ENCODE measurements around the gene MYBPHL.

The MYBPHL gene

DNA sequence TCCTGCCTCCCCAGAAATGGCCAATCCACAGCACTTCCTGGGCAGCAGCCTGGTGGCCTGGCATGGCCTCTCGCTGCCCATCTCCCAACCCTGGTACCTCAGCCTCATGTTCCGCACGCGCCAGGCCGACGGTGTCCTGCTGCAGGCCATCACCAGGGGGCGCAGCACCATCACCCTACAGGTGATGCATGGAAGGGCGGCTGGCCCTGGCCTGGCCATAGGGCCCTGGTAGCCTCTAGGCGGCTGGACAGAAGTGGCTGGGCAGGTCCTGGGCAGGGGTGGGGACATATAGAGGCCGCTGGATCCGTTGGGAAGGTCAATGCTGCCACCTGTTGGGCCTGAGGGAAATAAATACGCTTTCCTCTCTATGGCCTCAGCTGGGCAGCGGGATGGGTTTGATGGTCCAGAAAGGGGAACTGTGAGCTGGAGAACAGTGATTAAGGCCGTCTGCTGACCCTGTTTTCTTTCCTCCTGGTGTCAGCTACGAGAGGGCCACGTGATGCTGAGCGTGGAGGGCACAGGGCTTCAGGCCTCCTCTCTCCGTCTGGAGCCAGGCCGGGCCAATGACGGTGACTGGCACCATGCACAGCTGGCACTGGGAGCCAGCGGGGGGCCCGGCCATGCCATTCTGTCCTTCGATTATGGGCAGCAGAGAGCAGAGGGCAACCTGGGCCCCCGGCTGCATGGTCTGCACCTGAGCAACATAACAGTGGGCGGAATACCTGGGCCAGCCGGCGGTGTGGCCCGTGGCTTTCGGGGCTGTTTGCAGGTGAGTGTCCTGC, 43.0 kb downstream of the MYBPHL start:
- DNase-seq (ENCODE audit: low read depth), result peak; percentile 67

GRCh38 chr1:109263234-109263596, 43.6 kb downstream of the MYBPHL start:
- DNase-seq (ENCODE audit: low read depth), result no peak

DNA sequence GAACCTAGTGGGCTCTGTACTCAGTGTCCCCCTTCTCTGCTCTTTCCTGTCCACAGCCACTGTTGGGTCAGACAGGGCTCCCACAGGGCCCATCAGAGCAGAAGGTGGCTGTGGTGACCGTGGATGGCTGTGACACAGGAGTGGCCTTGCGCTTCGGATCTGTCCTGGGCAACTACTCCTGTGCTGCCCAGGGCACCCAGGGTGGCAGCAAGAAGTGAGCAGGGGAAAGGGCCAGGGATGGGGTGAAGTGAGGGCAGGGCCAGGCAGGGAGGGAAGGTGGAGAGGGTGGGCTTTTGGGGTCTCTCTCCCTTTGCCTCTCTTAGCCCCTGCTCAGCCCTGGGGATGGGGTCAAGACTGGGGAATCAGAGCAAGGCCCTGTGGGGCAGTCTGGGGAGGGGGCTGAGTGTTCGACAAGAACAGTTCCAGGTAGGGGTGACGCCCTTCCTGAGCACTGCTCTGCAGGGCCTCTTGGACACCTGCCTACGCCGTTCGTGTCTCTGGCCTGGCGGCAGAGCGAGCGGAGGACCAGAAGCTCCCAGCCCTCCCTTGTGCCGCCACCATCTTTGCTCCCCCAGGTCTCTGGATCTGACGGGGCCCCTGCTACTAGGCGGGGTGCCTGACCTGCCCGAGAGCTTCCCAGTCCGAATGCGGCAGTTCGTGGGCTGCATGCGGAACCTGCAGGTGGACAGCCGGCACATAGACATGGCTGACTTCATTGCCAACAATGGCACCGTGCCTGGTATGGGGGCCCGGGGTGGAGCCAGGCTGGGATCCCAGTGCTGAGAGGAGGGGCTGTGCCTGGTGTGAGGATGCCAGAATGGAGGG, 44.4 kb downstream of the MYBPHL start:
- no peak for DNase-seq (ENCODE audit: low read depth)

GRCh38 chr1:109261578-109261977, 45.2 kb downstream of the MYBPHL start:
- DNase-seq (ENCODE audit: low read depth), result no peak

DNA sequence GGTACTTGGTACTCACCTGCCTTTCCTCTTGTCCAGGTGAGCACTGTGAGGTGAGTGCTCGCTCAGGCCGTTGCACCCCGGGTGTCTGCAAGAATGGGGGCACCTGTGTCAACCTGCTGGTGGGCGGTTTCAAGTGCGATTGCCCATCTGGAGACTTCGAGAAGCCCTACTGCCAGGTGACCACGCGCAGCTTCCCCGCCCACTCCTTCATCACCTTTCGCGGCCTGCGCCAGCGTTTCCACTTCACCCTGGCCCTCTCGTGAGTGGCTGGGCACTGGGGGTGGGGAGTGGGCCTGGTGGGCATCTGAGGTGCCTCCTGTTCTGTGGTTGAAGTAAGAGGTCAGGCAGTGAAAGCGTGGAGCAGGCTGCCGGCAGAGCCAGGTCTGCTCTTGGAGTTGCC, 45.8 kb downstream of the MYBPHL start:
- no peak for DNase-seq (ENCODE audit: low read depth)

DNA sequence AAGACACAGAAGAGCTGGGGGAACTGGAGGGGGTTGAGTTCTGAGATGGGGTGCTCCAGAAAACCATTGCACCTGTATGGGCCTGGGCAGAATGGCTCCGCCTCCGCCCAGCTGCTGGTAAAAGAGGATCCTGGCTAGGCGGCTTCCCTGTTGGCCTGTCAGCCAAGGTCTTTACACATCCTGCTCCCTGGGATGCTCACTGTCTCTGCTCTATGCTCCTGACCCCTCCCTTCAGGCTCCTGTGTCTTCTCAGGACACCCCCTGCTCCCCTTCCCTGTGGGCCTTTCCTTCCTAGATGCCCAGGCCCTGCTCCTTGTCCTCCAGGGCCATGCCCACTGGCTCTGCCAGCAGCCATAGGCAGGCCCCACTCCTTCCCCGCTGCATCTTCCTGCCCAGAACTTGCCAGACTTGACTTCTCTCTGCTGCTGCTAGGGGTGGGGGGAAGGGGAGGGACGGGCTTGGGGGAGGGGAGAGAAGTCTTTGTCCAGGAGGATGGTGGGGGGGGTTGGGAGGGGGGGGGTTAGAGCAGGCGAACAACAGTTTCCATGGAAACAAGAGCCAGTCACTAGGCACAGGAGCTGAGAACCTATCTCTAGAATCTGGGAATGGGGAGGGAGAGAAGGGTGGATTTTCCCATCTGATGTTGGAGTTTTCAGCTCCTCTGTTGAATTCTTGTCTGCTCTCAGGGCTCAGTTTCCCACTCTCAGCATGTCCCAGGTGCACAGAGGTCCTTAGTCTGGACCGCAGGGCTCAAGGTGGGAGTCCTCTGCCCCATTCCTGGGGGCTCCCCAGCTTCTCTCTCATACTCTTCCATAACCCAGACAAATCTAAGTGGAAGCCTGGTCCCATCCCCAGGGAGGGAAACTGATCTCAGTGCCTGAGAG, 46.9 kb downstream of the MYBPHL start:
- no peak for DNase-seq (ENCODE audit: low read depth)

- no peak for DNase-seq (ENCODE audit: low read depth)
Observed at GRCh38 chr1:109258481-109259466, 48.0 kb downstream of the MYBPHL start.

DNA sequence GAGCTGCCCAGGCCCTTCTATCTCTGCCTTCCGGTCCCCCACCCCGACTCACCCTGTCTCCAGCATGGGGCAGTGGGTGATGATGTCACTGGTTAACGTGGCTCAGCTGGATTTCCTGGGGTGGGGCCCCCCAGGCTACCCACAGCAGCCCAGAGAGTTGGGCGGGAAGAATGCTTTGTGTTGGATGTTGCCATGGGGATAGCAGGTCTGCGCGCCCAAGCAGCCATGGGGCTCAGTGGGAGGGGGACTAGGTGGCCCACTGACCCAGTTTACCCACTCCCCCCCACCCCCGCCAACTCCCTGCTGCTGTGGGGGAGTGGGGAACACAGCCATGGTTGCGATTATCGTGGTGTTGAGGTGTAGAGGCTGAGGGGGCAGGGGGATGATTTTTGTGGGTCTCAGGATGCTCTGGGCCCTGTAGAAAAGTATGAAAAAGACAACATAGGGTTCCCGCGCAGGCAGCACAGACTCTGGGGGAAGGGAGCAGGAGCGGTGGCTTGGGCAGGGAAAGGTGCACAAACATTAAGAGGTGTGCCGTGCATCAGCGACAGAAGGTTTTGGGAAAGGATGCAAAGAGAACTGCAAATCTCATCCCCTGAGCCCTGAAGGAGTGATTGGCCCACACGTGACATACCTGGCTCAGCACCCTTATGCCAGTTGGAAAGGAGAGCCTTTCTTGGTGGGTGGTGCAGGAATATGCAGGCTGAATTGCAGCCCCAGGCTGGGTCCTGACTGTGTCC, 49.0 kb downstream of the MYBPHL start:
- DNase-seq (ENCODE audit: low read depth), result no peak

GRCh38 chr1:109256971-109257681, 49.7 kb downstream of the MYBPHL start:
- DNase-seq (ENCODE audit: low read depth), result no peak

DNA sequence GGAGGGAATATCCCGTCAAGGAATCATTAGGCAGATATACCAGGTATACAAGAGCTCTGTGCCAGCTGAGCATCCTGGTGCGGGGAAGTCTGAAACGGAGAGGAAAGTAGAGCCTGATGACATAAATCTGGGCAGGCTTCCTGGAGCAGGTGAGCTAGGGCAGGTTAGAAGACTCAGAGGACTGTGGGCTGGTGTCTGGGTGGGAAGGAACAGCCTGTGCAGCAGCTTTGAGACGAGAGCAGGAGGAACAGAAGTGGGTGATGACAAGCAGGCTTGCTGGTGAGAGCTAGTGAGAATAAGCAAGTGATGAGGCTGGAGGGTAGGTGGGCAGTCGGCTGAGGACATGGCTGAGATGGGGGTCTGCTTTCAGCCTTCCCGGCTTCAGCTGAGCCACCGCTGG, 50.7 kb downstream of the MYBPHL start:
- no peak for DNase-seq (ENCODE audit: low read depth)

DNA sequence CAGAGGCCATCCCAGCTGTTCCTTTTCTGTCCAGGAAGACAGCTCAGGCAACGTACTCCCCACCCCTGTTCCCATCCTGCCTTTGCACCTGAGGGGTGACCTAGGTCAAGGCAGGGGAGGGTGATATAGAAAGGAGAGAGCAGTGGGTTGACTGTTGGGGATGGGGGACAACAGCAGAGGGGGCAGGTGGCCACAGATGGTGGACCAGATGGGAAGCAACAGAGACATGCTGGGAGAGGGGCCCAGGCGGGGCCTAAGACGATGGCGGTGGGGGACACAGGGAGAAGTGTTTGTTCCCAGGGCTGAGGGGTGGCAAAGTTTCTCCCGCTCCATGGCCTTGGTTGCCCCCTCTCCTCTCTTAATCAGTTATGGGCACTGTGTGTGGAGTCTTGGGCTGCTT, 51.1 kb downstream of the MYBPHL start:
- DNase-seq (ENCODE audit: low read depth), result no peak

GRCh38 chr1:109255097-109255651, 51.6 kb downstream of the MYBPHL start:
- no peak for DNase-seq (ENCODE audit: low read depth)

- DNase-seq (ENCODE audit: low read depth), result no peak
Observed at GRCh38 chr1:109254621-109255096, 52.2 kb downstream of the MYBPHL start.

- DNase-seq (ENCODE audit: low read depth), result no peak
Observed at GRCh38 chr1:109253803-109254620, 52.8 kb downstream of the MYBPHL start.

DNA sequence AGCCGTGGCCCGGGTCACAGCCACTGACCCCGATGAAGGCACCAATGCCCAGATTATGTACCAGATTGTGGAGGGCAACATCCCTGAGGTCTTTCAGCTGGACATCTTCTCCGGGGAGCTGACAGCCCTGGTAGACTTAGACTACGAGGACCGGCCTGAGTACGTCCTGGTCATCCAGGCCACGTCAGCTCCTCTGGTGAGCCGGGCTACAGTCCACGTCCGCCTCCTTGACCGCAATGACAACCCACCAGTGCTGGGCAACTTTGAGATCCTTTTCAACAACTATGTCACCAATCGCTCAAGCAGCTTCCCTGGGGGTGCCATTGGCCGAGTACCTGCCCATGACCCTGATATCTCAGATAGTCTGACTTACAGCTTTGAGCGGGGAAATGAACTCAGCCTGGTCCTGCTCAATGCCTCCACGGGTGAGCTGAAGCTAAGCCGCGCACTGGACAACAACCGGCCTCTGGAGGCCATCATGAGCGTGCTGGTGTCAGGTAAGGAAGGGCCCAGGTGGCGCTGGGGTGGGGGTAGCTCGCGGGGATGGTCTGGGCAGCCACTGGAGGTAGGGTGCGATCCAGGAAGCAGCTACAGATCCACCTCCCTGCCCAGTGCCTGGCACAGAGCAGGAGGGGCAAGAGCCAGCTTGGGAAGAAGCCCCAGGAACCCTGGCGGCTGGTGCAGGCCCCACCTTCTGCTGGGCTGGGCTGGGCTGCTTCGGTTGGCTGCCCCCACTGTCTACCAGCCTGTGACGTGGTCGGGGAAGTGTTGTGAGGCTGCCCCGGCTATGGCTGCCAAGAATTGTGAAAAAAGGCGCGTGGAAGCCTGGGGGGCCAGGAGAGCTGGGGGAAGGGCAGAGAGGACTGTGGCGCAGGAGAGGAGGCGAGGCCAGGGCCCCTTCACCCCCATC, 53.7 kb downstream of the MYBPHL start:
- no peak for DNase-seq (ENCODE audit: low read depth)

GRCh38 chr1:109252167-109252892, 54.5 kb downstream of the MYBPHL start:
- DNase-seq (ENCODE audit: low read depth), result no peak
